ENCODE results near the gene TELO2.

The TELO2 gene

GRCh38 chr16:1551166-1551565 is 58.0 kb downstream of the TELO2 start:
- DNase-seq (ENCODE audit: low spot score), result no peak
- TF ChIP-seq, protein P1, sequence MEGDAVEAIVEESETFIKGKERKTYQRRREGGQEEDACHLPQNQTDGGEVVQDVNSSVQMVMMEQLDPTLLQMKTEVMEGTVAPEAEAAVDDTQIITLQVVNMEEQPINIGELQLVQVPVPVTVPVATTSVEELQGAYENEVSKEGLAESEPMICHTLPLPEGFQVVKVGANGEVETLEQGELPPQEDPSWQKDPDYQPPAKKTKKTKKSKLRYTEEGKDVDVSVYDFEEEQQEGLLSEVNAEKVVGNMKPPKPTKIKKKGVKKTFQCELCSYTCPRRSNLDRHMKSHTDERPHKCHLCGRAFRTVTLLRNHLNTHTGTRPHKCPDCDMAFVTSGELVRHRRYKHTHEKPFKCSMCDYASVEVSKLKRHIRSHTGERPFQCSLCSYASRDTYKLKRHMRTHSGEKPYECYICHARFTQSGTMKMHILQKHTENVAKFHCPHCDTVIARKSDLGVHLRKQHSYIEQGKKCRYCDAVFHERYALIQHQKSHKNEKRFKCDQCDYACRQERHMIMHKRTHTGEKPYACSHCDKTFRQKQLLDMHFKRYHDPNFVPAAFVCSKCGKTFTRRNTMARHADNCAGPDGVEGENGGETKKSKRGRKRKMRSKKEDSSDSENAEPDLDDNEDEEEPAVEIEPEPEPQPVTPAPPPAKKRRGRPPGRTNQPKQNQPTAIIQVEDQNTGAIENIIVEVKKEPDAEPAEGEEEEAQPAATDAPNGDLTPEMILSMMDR (IDR thresholded peaks at IDR 0.05; ENCODE audit: borderline replicate concordance, control extremely low read depth, extremely low read depth, insufficient read depth, missing control alignments), result no peak
- in situ Hi-C loops (cut with MboI; ENCODE audit: low sequenced_read_pairs, unreplicated experiment), result no loop called here

GRCh38 chr16:1552129-1552528 is 59.0 kb downstream of the TELO2 start:
- in situ Hi-C loops (cut with MboI; ENCODE audit: low sequenced_read_pairs, unreplicated experiment), result no loop called here
- TF ChIP-seq, protein P1 (IDR thresholded peaks at IDR 0.05; ENCODE audit: borderline replicate concordance, control extremely low read depth, extremely low read depth, insufficient read depth, missing control alignments), result no peak
- DNase-seq (ENCODE audit: low spot score), result no peak

- TF ChIP-seq, protein P1 (IDR thresholded peaks at IDR 0.05; ENCODE audit: borderline replicate concordance, control extremely low read depth, extremely low read depth, insufficient read depth, missing control alignments), result no peak
- no peak for DNase-seq (ENCODE audit: low spot score)
- in situ Hi-C loops (cut with MboI; ENCODE audit: low sequenced_read_pairs, unreplicated experiment), result no loop called here
These were observed 61.0 kb downstream of the TELO2 start for GRCh38 chr16:1553946-1554825.

GRCh38 chr16:1554826-1555445 is 61.8 kb downstream of the TELO2 start:
- TF ChIP-seq, protein P1 (IDR thresholded peaks at IDR 0.05; ENCODE audit: borderline replicate concordance, control extremely low read depth, extremely low read depth, insufficient read depth, missing control alignments), result no peak
- no peak for DNase-seq (ENCODE audit: low spot score)
- in situ Hi-C loops (cut with MboI; ENCODE audit: low sequenced_read_pairs, unreplicated experiment), result no loop called here

GRCh38 chr16:1556254-1556653 is 63.1 kb downstream of the TELO2 start:
- TF ChIP-seq, protein P1 (IDR thresholded peaks at IDR 0.05; ENCODE audit: borderline replicate concordance, control extremely low read depth, extremely low read depth, insufficient read depth, missing control alignments), result no peak
- DNase-seq (ENCODE audit: low spot score), result no peak
- in situ Hi-C loops (cut with MboI; ENCODE audit: low sequenced_read_pairs, unreplicated experiment), result no loop called here

- TF ChIP-seq, protein P1 (IDR thresholded peaks at IDR 0.05; ENCODE audit: borderline replicate concordance, control extremely low read depth, extremely low read depth, insufficient read depth, missing control alignments), result no peak
- DNase-seq (ENCODE audit: low spot score), result no peak
- in situ Hi-C loops (cut with MboI; ENCODE audit: low sequenced_read_pairs, unreplicated experiment), result no loop called here
These were observed 63.9 kb downstream of the TELO2 start for GRCh38 chr16:1557074-1557473.
